ENCODE results near the gene SPTLC3.

DNA sequence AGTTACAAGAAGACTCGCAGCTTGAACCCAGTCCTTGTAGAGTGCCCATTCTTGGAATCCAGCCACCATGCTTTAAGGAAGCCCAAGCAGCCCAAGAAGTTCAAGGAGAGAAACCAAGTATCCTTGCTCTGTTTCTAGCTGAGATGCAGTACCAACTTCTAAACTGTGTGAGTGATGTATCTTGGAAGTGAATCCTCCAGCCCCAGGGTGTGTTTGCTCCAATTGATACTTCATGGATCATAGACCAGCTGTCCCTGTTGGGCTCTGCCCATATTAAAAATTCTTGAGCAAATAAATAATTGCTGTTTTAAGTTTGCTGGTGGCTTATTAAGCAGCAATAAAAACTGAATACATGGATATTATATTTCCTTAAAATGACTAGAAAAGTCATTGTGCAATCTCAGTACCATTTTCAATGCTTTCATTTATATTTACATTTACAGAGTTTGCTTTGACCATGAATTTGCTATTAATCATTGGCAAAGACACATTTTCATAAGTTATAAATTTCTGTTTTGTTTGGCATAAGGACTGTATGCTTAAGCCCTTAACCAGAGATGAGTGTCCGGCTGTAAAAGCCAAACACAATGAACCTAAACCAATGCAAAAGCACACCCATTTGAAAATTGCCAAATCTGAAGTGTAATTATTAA, 9.2 kb downstream of the SPTLC3 start:
- TF ChIP-seq CTCF (IDR thresholded peaks at IDR 0.05): no peak
- TF ChIP-seq POLR2A (IDR thresholded peaks at IDR 0.05): no peak
